Right lobe of liver (tissue), 6 donors: ENCODE data around the gene TMEM233. TPM values are rescaled to one million over a fixed set of nuclear protein-coding genes. Genes with fewer than 3 reads are reported as not detected.
A peak's percentile ranks its signal among the peaks of the same experiment; 100 is the strongest.

Source experiments
- ATAC-seq, 4 donors: fragments of 200-7000 bp; cut with Tn5 transposase; one replicate each; pipeline ENCODE4 v1.9.1; 2020; ENCODE audit warnings: mild to moderate bottlenecking in 4 of 4, moderate library complexity in 4 of 4
- DNase-seq, 3 donors: peaks; one replicate each; pipeline ENCODE4 v3.0.0-alpha.2; 2020
- H3K27ac ChIP-seq, 3 donors: fragments of 200-600 bp; one replicate each; pipeline ENCODE4 v1.8.0; 2022
- H3K27me3 ChIP-seq, 2 donors: fragments of 200-600 bp; one replicate each; pipeline ENCODE4 v1.8.0; 2022
- H3K36me3 ChIP-seq, 4 donors: fragments of 200-600 bp; sonication (generic) in 1 of 4; one replicate each; pipeline versions ENCODE4 v1.5.1 to v1.8.0; 2017 to 2022; ENCODE audit warnings: control low read depth in 1 of 4
- H3K4me1 ChIP-seq, 4 donors: fragments of 200-600 bp; sonication (generic) in 1 of 4; one replicate each; pipeline versions ENCODE4 v1.5.1 to v1.8.0; 2017 to 2022; ENCODE audit warnings: control low read depth in 1 of 4
- H3K4me3 ChIP-seq, 3 donors: fragments of 200-600 bp; one replicate each; pipeline ENCODE4 v1.8.0; 2022
- H3K9me3 ChIP-seq, 4 donors: fragments of 200-600 bp; sonication (generic) in 1 of 4; one replicate each; pipeline versions ENCODE4 v1.5.1 to v1.8.0; 2017 to 2022; ENCODE audit warnings: control low read depth in 1 of 4
- CTCF ChIP-seq, 4 donors: fragments of 200-600 bp in 3 of 4; fragments of 450-650 bp in 1 of 4; IDR thresholded peaks; one replicate each; pipeline versions ENCODE4 v1.5.1 to v1.8.0; 2016 to 2022; ENCODE audit warnings: antibody characterized with exemption in 4 of 4, mild to moderate bottlenecking in 2 of 4
- POLR2A ChIP-seq: fragments of 450-650 bp; IDR thresholded peaks from one replicate; pipeline ENCODE4 v1.6.1; 2017; ENCODE audit warnings: antibody characterized with exemption, mild to moderate bottlenecking
- WGBS: methylation state at CpG from one replicate; pipeline ENCODE4 v1.1.6; 2018; ENCODE audit warnings: low coverage, low lambda C conversion rate; ENCODE audit not compliant: insufficient coverage; ENCODE audit errors: missing lambda C conversion rate; 5-methylcytosine and 5-hydroxymethylcytosine counted together
- intact Hi-C, 2 donors: fragments of 100-400 bp; cut with DNase I; formaldehyde crosslinking; loops; one replicate each; pipeline versions ENCODE4 v1.11.2 to v1.14.1; 2022
- total RNA-seq, 6 experiments: library from RNA; depleted of rRNA in 2 of 6; stranded (reverse); fragments of >200 nt in 2 of 6; fragmentation: NEBNext Ultra II Directional in 3 of 6; extraction: Animal tissue kit (Norgen Biotek cat#: 25700) in 3 of 6; gene quantifications; one replicate each; pipeline versions ENCODE4 v1.1.0 to v1.2.4, GENCODE V29; 2016 to 2023
- donor health status: DM: no; HTN: yes; CAD: no.
- donor health status: DM: no; HTN: no; CAD: no.
- donor health status: DM: no; HTN: no; CAD: no.
- donor health status: DM: no; HTN: yes; CAD: no.
- donor health status: DM: no; HTN: yes; CAD: no.

TMEM233 gene
- total RNA-seq, 6 experiments from 2014 or later = 0.09 to 0.40 (median 0.21) TPM; not detected in 2

DNA sequence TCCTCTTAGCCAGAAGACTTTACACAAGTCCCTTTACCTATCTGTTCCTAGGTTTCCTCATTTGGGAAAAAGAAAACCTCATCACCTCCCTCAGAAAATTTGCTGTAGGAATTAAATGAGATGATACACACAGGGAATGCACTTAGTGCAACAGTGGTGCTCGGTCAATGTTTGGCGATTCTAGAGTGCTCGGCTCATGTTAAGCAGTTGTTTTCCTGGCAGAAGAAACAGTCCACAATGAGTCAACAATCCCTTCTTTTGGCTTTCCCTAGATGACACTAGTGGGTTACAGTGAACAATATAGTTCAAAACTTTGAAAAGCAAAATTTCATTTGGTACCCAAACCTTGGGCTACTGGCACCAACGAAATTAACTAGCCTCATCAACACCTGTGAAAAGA, 3.9 kb upstream of the TMEM233 start:
- no peaks in the 10 kb centered on the region for H3K9me3 ChIP-seq
- no peak overlapping the region for H3K4me3 ChIP-seq
- DNase-seq (no peak), ATAC-seq (peak in 3 of 4 donors; percentile 61 to 71 (median 62))
- intact Hi-C loops = no loop called here
- WGBS = 23% methylated on average over 4 of the region's 4 CpGs
- TF ChIP-seq CTCF (IDR thresholded peaks at IDR 0.05) = no peak
- no peaks in the 10 kb centered on the region for H3K36me3 ChIP-seq
- H3K27me3 ChIP-seq = peaks cover 0 to 6% of the 10 kb centered on the region in 2 donors
- peaks cover 0 to 16% (median 0%) of the 10 kb centered on the region in 4 donors for H3K4me1 ChIP-seq
- H3K27ac ChIP-seq = no peak overlapping the region

DNA sequence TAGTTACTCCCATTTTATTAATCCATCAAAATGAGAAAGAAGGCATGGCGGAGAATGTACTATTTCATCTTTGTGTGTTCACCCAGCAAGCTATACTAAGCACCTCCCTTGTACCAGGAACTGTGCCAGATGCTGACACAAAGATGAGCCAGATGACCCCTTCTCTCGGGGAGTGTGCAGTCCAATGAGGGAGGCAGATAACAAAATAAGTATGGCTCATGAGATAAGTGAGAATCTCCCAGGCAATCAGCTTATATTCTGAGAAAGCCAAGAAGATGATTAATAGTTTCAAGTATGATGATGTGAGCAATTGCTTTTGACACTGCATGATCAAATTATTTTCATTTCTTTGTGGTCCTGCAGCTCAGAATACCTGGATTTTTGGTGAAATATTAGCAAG, 1.3 kb upstream of the TMEM233 start:
- DNase-seq = no peak
- intact Hi-C loops = no loop called here
- peaks cover 0 to 6% of the 10 kb centered on the region in 2 donors for H3K27me3 ChIP-seq
- no peaks in the 10 kb centered on the region for H3K9me3 ChIP-seq
- H3K27ac ChIP-seq = no peak overlapping the region
- ATAC-seq = no peak
- H3K36me3 ChIP-seq = no peaks in the 10 kb centered on the region
- H3K4me3 ChIP-seq = no peak overlapping the region
- 18% methylated on average over 2 of the region's 2 CpGs for WGBS
- peaks cover 0 to 16% (median 0%) of the 10 kb centered on the region in 4 donors for H3K4me1 ChIP-seq
- TF ChIP-seq POLR2A (no peak), CTCF (IDR thresholded peaks at IDR 0.05) (no peak)

GRCh38 chr12:119594399-119594730, 791 bp downstream of the TMEM233 start:
- no peak for DNase-seq
- TF ChIP-seq POLR2A = no peak
- Histone ChIP-seq H3K36me3 (no peaks in the 10 kb centered on the region), H3K9me3 (no peaks in the 10 kb centered on the region), H3K4me1 (peaks cover 0 to 7% (median 0%) of the 10 kb centered on the region in 4 donors), H3K4me3 (peak overlapping the region; percentile 22 to 56 (median 32)), H3K27ac (no peak overlapping the region), H3K27me3 (peaks cover 0 to 6% of the 10 kb centered on the region in 2 donors)
- WGBS = 3% methylated on average over 22 of the region's 22 CpGs
- intact Hi-C loops = no loop called here
- ATAC-seq = peak; percentile 28 to 51 (median 38)

- DNase-seq (peak; percentile 46 to 68 (median 58)), ATAC-seq (peak; percentile 70 to 86 (median 76))
- peaks cover 0 to 6% of the 10 kb centered on the region in 2 donors for H3K27me3 ChIP-seq
- peaks cover 0 to 1% (median 0%) of the 10 kb centered on the region in 4 donors for H3K4me1 ChIP-seq
- no peak overlapping the region for H3K27ac ChIP-seq
- peak overlapping the region; percentile 22 to 56 (median 32) for H3K4me3 ChIP-seq
- 3% methylated on average over 22 of the region's 49 CpGs for whole genome bisulfite sequencing
- H3K9me3 ChIP-seq = no peaks in the 10 kb centered on the region
- intact Hi-C loops = no loop called here
- H3K36me3 ChIP-seq = no peaks in the 10 kb centered on the region
- no peak for TF ChIP-seq CTCF (IDR thresholded peaks at IDR 0.05)
- no peak for TF ChIP-seq POLR2A
Observed at GRCh38 chr12:119594772-119595445, 1.3 kb downstream of the TMEM233 start.

GRCh38 chr12:119598159-119598558, 4.6 kb downstream of the TMEM233 start:
- intact Hi-C loops = no loop called here
- DNase-seq (no peak), ATAC-seq (no peak)
- Histone ChIP-seq H3K4me1 (no peaks in the 10 kb centered on the region), H3K9me3 (no peaks in the 10 kb centered on the region), H3K27ac (no peak overlapping the region), H3K4me3 (no peak overlapping the region), H3K36me3 (no peaks in the 10 kb centered on the region), H3K27me3 (peaks cover 0 to 6% of the 10 kb centered on the region in 2 donors)
- 50% methylated on average over 1 of the region's 1 CpG for WGBS
- TF ChIP-seq POLR2A = no peak
